H1 (cell line): Measurements from ENCODE around the gene BRIP1. TPM values are rescaled to one million over a fixed set of nuclear protein-coding genes. Genes with fewer than 3 reads are reported as not detected.

Experiments used
- CTCF ChIA-PET: fragments of 300-600 bp; sonication (Branson Sonifier 250); formaldehyde crosslinking; loops from one replicate; lab custom pipeline; 2021; ENCODE audit not compliant: partially characterized antibody; lab: Charles Lee
- POLR2A ChIA-PET: fragments of 300-600 bp; sonication (Branson Sonifier 250); formaldehyde crosslinking; loops from one replicate; lab custom pipeline; 2021; ENCODE audit warnings: inconsistent platforms; ENCODE audit not compliant: partially characterized antibody; lab: Charles Lee
- DNase-seq, 2 experiments: peaks; one replicate each; pipeline versions ENCODE4 v3.0.0 to v3.0.0-alpha.2; 2010 to 2022; ENCODE audit warnings: low spot score in 2 of 2, low read depth in 1 of 2, mixed read lengths in 1 of 2
- FAIRE-seq: peaks from 2 replicates; lab custom pipeline; 2011; peaks lifted over from hg19 to GRCh38; lab: Jason Lieb, UNC
- H2AFZ ChIP-seq: 2 replicates; pipeline ENCODE4 v1.8.1; 2012; ENCODE audit warnings: low read length, inconsistent platforms
- H2AK5ac ChIP-seq: 2 replicates; pipeline ENCODE4 v1.6.1; 2013; ENCODE audit warnings: low read depth, low read length
- H2BK120ac ChIP-seq: replicated peaks from 2 replicates; pipeline ENCODE3; 2013; ENCODE audit warnings: low read depth, low read length, inconsistent platforms
- H2BK12ac ChIP-seq: 2 replicates; pipeline ENCODE4 v1.6.1; 2013; ENCODE audit warnings: low read depth, low read length
- H2BK15ac ChIP-seq: 2 replicates; pipeline ENCODE4 v1.6.1; 2013; ENCODE audit warnings: low read length
- H2BK20ac ChIP-seq: 2 replicates; pipeline ENCODE4 v1.6.1; 2013; ENCODE audit warnings: low read length
- H2BK5ac ChIP-seq: 2 replicates; pipeline ENCODE4 v1.6.1; 2013; ENCODE audit warnings: low read depth, low read length
- H3K14ac ChIP-seq: 2 replicates; pipeline ENCODE4 v1.6.1; 2013; ENCODE audit warnings: inconsistent platforms; ENCODE audit not compliant: insufficient read length
- H3K18ac ChIP-seq: 2 replicates; pipeline ENCODE4 v1.6.1; 2013; ENCODE audit warnings: low read length; ENCODE audit errors: extremely low read depth
- H3K23ac ChIP-seq: 2 replicates; pipeline ENCODE4 v1.6.1; 2013; ENCODE audit warnings: inconsistent platforms; ENCODE audit not compliant: insufficient read length
- H3K23me2 ChIP-seq: 2 replicates; pipeline ENCODE4 v1.6.1; 2013; ENCODE audit warnings: low read depth, low read length
- H3K27ac ChIP-seq: 2 replicates; pipeline ENCODE4 v1.6.1; 2011; ENCODE audit warnings: low read depth, low read length, inconsistent platforms
- H3K27me3 ChIP-seq, 4 experiments: replicated peaks in 1 of 4; 1 replicate in 1 of 4; 2 replicates in 3 of 4; pipeline versions ENCODE4 v1.6.1 to v1.8.1; 2011 to 2013; ENCODE audit warnings: low read length in 3 of 4, mild to moderate bottlenecking in 3 of 4, inconsistent platforms in 2 of 4, mixed read lengths in 2 of 4, moderate library complexity in 1 of 4; ENCODE audit not compliant: control insufficient read depth in 3 of 4, insufficient read depth in 3 of 4; ENCODE audit errors: extremely low read depth in 1 of 4
- H3K36me3 ChIP-seq, 4 experiments: 2 replicates each; pipeline versions ENCODE4 v1.6.1 to v1.8.1; 2011 to 2013; ENCODE audit warnings: mild to moderate bottlenecking in 4 of 4, low read length in 3 of 4, moderate library complexity in 2 of 4, control low read depth in 1 of 4, inconsistent platforms in 1 of 4; ENCODE audit not compliant: insufficient read depth in 4 of 4, control insufficient read depth in 2 of 4
- H3K4ac ChIP-seq: replicated peaks from 2 replicates; pipeline ENCODE3; 2013; ENCODE audit warnings: low read length, low read depth, mixed read lengths, inconsistent platforms; ENCODE audit not compliant: insufficient read length
- H3K4me1 ChIP-seq, 4 experiments: replicated peaks in 1 of 4; 1 replicate in 1 of 4; 2 replicates in 3 of 4; pipeline versions ENCODE4 v1.6.1 to v1.8.1; 2011 to 2013; ENCODE audit warnings: low read length in 3 of 4, inconsistent platforms in 2 of 4, mixed read lengths in 1 of 4; ENCODE audit not compliant: insufficient read depth in 4 of 4, control insufficient read depth in 3 of 4
- H3K4me2 ChIP-seq, 2 experiments: 2 replicates each; pipeline versions ENCODE4 v1.6.1 to v1.8.1; 2011 to 2013; ENCODE audit warnings: low read depth in 2 of 2, low read length in 2 of 2, control low read depth in 1 of 2, inconsistent platforms in 1 of 2, mild to moderate bottlenecking in 1 of 2; ENCODE audit not compliant: insufficient read depth in 1 of 2
- H3K4me3 ChIP-seq, 4 experiments: fragments of 200-600, 300-600 bp in 1 of 4; sonication (generic), shearing (Covaris generic), sonication (Bioruptor Twin) in 1 of 4; 2 replicates each; pipeline versions ENCODE4 v1.5.1 to v1.8.1; 2011 to 2016; ENCODE audit warnings: low read length in 4 of 4, low read depth in 3 of 4, control low read depth in 2 of 4, inconsistent platforms in 2 of 4, mild to moderate bottlenecking in 2 of 4, mixed read lengths in 1 of 4, moderate library complexity in 1 of 4; ENCODE audit not compliant: insufficient read depth in 2 of 4; ENCODE audit errors: extremely low read depth in 1 of 4
- H3K56ac ChIP-seq: replicated peaks from 2 replicates; pipeline ENCODE3; 2013; ENCODE audit warnings: low read depth, mild to moderate bottlenecking, mixed read lengths, low read length, inconsistent platforms; ENCODE audit not compliant: insufficient read length
- H3K79me1 ChIP-seq: 2 replicates; pipeline ENCODE4 v1.6.1; 2013; ENCODE audit warnings: low read depth, low read length, control low read depth
- H3K79me2 ChIP-seq, 2 experiments: 2 replicates each; pipeline versions ENCODE4 v1.6.1 to v1.8.1; 2012 to 2013; ENCODE audit warnings: low read length in 2 of 2, mild to moderate bottlenecking in 2 of 2, inconsistent platforms in 1 of 2; ENCODE audit not compliant: insufficient read depth in 2 of 2, control insufficient read depth in 1 of 2
- H3K9ac ChIP-seq, 4 experiments: replicated peaks in 1 of 4; 1 replicate in 1 of 4; 2 replicates in 3 of 4; pipeline versions ENCODE4 v1.6.1 to v1.8.1; 2011 to 2013; ENCODE audit warnings: low read depth in 3 of 4, low read length in 3 of 4, control low read depth in 2 of 4, mild to moderate bottlenecking in 2 of 4, moderate library complexity in 2 of 4, inconsistent platforms in 1 of 4; ENCODE audit errors: extremely low read depth in 1 of 4
- H3K9me3 ChIP-seq, 2 experiments: 2 replicates each; pipeline versions ENCODE4 v1.6.1 to v1.8.1; 2012 to 2013; ENCODE audit warnings: mild to moderate bottlenecking in 2 of 2, moderate library complexity in 2 of 2, control low read depth in 1 of 2, inconsistent platforms in 1 of 2, low read depth in 1 of 2, low read length in 1 of 2, mixed read lengths in 1 of 2; ENCODE audit not compliant: insufficient read depth in 2 of 2
- H4K20me1 ChIP-seq, 2 experiments: replicated peaks in 1 of 2; 2 replicates each; pipeline versions ENCODE3 to v1.8.1; 2011 to 2013; ENCODE audit warnings: inconsistent platforms in 2 of 2, low read length in 2 of 2, mild to moderate bottlenecking in 1 of 2; ENCODE audit not compliant: insufficient read depth in 2 of 2, control insufficient read depth in 1 of 2
- H4K5ac ChIP-seq: 2 replicates; pipeline ENCODE4 v1.6.1; 2013; ENCODE audit warnings: low read length, low read depth, mixed read lengths, inconsistent platforms; ENCODE audit not compliant: insufficient read length
- H4K8ac ChIP-seq: 2 replicates; pipeline ENCODE4 v1.8.0; 2013; ENCODE audit warnings: mild to moderate bottlenecking, moderate library complexity, low read length, inconsistent platforms; ENCODE audit not compliant: insufficient read depth; ENCODE audit errors: extremely low read depth
- H4K91ac ChIP-seq: replicated peaks from 2 replicates; pipeline ENCODE3; 2013; ENCODE audit warnings: low read length, mixed read lengths, inconsistent platforms; ENCODE audit not compliant: insufficient read length
- CBX8 ChIP-seq: fragments of 300-800, 300-1000 bp; sonication (generic); IDR thresholded peaks from 2 replicates; pipeline ENCODE4 v1.7.1; 2016; ENCODE audit warnings: low read depth, low read length, borderline replicate concordance
- SP2 ChIP-seq: IDR thresholded peaks from 2 replicates; pipeline ENCODE4 v1.6.1; 2012; ENCODE audit warnings: mild to moderate bottlenecking, low read length, inconsistent platforms
- SP4 ChIP-seq: IDR thresholded peaks from 2 replicates; pipeline ENCODE4 v1.6.1; 2012; ENCODE audit warnings: low read length, inconsistent platforms
- TAF1 ChIP-seq: IDR thresholded peaks from 2 replicates; pipeline ENCODE4 v1.6.1; 2011; ENCODE audit warnings: mild to moderate bottlenecking, low read depth, low read length
- YY1 ChIP-seq: IDR thresholded peaks from 2 replicates; pipeline ENCODE4 v1.6.1; 2011; ENCODE audit warnings: low read depth, mild to moderate bottlenecking, low read length
- WGBS, 2 experiments: shearing (Covaris generic) in 1 of 2; methylation state at CpG; one replicate each; pipeline versions ENCODE4 v1.1.6 to v1.1.7; 2013 to 2015; ENCODE audit warnings: low lambda C conversion rate in 2 of 2, mixed read lengths in 2 of 2, inconsistent platforms in 1 of 2, low coverage in 1 of 2, missing lambda C conversion rate in 1 of 2; ENCODE audit not compliant: insufficient replicate concordance in 2 of 2, insufficient coverage in 1 of 2, insufficient read length in 1 of 2; ENCODE audit errors: extremely low coverage in 1 of 2, missing lambda C conversion rate in 1 of 2; 5-methylcytosine and 5-hydroxymethylcytosine counted together
- polyA plus RNA-seq, 7 experiments: library from polyadenylated mRNA; depleted of rRNA in 3 of 7; stranded (reverse) in 5 of 7; unstranded in 2 of 7; fragments of >200 nt in 5 of 7; fragments of 200-250 nt in 2 of 7; gene quantifications; 1 replicate in 5 of 7; 2 replicates in 1 of 7; 4 replicates in 1 of 7; pipeline versions ENCODE4 v1.2.1 to v1.2.3, GENCODE V29; 2011 to 2013; ENCODE audit warnings: missing spikeins in 2 of 7, mixed read lengths in 2 of 7
- total RNA-seq: library from RNA; stranded (reverse); fragmentation: NEBNext Ultra II Directional; extraction: Animal tissue kit (Norgen Biotek cat#: 25700); gene quantifications from 2 replicates; pipeline ENCODE4 v1.2.1, GENCODE V29; 2021
- TF ChIP-seq, protein P1 (sequence below): IDR thresholded peaks from 2 replicates; pipeline ENCODE4 v1.6.1; 2011; ENCODE audit warnings: low read depth, mild to moderate bottlenecking, low read length; ENCODE audit not compliant: insufficient read depth
- TF ChIP-seq, protein P2 (sequence below): IDR thresholded peaks from 2 replicates; pipeline ENCODE4 v1.6.1; 2012; ENCODE audit warnings: inconsistent platforms

BRIP1 gene
- total and polyA plus RNA-seq, 2 of the 8 experiments (the other 6 are each of a cell fraction or from before 2014, with no cell fraction given): 5.8 to 19.2 TPM

- Histone ChIP-seq H3K18ac (no peak overlapping the region), H3K4ac (no peak overlapping the region), H2BK5ac (no peak overlapping the region), H3K56ac (no peak overlapping the region), H3K27ac (no peak overlapping the region), H2BK12ac (no peak overlapping the region), H3K9ac (no peak overlapping the region), H3K79me1 (no peaks in the 10 kb centered on the region), H2BK20ac (no peak overlapping the region), H4K91ac (no peak overlapping the region), H4K20me1 (no peaks in the 10 kb centered on the region), H2AK5ac (no peak overlapping the region), H3K4me2 (no peak overlapping the region), H2BK15ac (no peak overlapping the region), H3K23me2 (no peaks in the 10 kb centered on the region), H3K9me3 (no peaks in the 10 kb centered on the region), H3K36me3 (peaks cover 0 to 4% (median 1%) of the 10 kb centered on the region in 4 experiments; a peak in 2 of 8 replicates), H3K27me3 (no peaks in the 10 kb centered on the region), H4K5ac (no peak overlapping the region), H2AFZ (no peak overlapping the region), H3K4me1 (no peaks in the 10 kb centered on the region), H3K14ac (no peak overlapping the region), H3K4me3 (no peak overlapping the region), H3K79me2 (no peaks in the 10 kb centered on the region), H4K8ac (no peak overlapping the region), H3K23ac (no peak overlapping the region), H2BK120ac (no peak overlapping the region)
- TF ChIP-seq, protein P1, sequence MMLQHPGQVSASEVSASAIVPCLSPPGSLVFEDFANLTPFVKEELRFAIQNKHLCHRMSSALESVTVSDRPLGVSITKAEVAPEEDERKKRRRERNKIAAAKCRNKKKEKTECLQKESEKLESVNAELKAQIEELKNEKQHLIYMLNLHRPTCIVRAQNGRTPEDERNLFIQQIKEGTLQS: no peak
- TF ChIP-seq SP2 (no peak), TAF1 (no peak), CBX8 (no peak), SP4 (no peak), YY1 (no peak)
- TF ChIP-seq, protein P2, sequence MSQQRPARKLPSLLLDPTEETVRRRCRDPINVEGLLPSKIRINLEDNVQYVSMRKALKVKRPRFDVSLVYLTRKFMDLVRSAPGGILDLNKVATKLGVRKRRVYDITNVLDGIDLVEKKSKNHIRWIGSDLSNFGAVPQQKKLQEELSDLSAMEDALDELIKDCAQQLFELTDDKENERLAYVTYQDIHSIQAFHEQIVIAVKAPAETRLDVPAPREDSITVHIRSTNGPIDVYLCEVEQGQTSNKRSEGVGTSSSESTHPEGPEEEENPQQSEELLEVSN: no peak
- WGBS, 2 experiments: 93% methylated on average over 3 of the region's 3 CpGs; no CpG with 5 or more reads in 1 of the 2 experiments
- POLR2A ChIA-PET: interaction anchor here (0.6 kb wide), 1 partner anchor 9 kb away, joined by 3 read pairs; no protein-coding TSS in a partner anchor
- no peak for DNase-seq
- no peak for FAIRE-seq
- CTCF ChIA-PET: no interaction called here
Measured at GRCh38 chr17:61689610-61690180, 173.6 kb downstream of the BRIP1 start.
